SK-N-MC (cell line): ENCODE measurements around the gene SULF2.

ENCODE experiments used
- EZH2 ChIP-seq: fragments of 200-600 bp; sonication (generic); IDR thresholded peaks from one replicate; pipeline ENCODE4 v1.6.1; 2017; ENCODE audit warnings: antibody characterized with exemption
- FOXP2 ChIP-seq: optimal IDR thresholded peaks from 2 replicates; pipeline ENCODE3; 2011; ENCODE audit warnings: mild to moderate bottlenecking, moderate library complexity; ENCODE audit not compliant: insufficient read depth; ENCODE audit errors: extremely low read length, control extremely low read depth
- POLR2AphosphoS5 ChIP-seq: IDR thresholded peaks from 2 replicates; pipeline ENCODE4 v1.6.1; 2012; ENCODE audit warnings: mild to moderate bottlenecking, low read depth, low read length, borderline replicate concordance

GRCh38 chr20:47663354-47664067 is 121.8 kb downstream of the SULF2 start:
- TF ChIP-seq POLR2AphosphoS5 (no peak), EZH2 (no peak), FOXP2 (no peak)
